ENCODE measurements around the gene CRACR2A.

The CRACR2A gene

GRCh38 chr12:3768911-3769447, 16.1 kb upstream of the CRACR2A start:
- Histone ChIP-seq H3K4me1 (ENCODE audit: control extremely low read depth in 1 of 4, control insufficient read depth in 4 of 4, insufficient read depth in 4 of 4, low read length in 3 of 4) (no peaks in the 10 kb centered on the region), H3K27me3 (replicated peaks in 2 of 5; ENCODE audit: control insufficient read depth in 4 of 5, insufficient read depth in 5 of 5, low read length in 4 of 5) (peaks cover 0 to 2% (median 0%) of the 10 kb centered on the region in 5 experiments), H3K27ac (ENCODE audit: insufficient read depth in 1 of 2, low read depth in 1 of 2, low read length in 2 of 2, poor library complexity in 1 of 2, severe bottlenecking in 2 of 2) (no peak overlapping the region), H3K4me3 (ENCODE audit: control insufficient read depth in 1 of 7, extremely low read depth in 1 of 7, insufficient read depth in 4 of 7, low read depth in 2 of 7, low read length in 6 of 7) (no peak overlapping the region), H3K9me3 (ENCODE audit: control extremely low read depth in 1 of 5, control insufficient read depth in 4 of 5, insufficient read depth in 2 of 5, low read depth in 1 of 5, low read length in 4 of 5) (no peaks in the 10 kb centered on the region), H3K36me3 (ENCODE audit: control insufficient read depth in 4 of 4, insufficient read depth in 4 of 4, low read length in 3 of 4) (no peaks in the 10 kb centered on the region)
- POLR2A ChIA-PET, result no interaction called here
- 100% methylated on average over 3 of the region's 3 CpGs for WGBS (ENCODE audit: insufficient coverage)
- CTCF ChIA-PET, result interaction anchor here (1.6 kb wide), 1 partner anchor 102 kb away, joined by 3 read pairs; no protein-coding TSS in a partner anchor
- no peak for DNase-seq

GRCh38 chr12:3761116-3761735, 8.3 kb upstream of the CRACR2A start:
- Histone ChIP-seq H3K27ac (ENCODE audit: insufficient read depth in 1 of 2, low read depth in 1 of 2, low read length in 2 of 2, poor library complexity in 1 of 2, severe bottlenecking in 2 of 2) (no peak overlapping the region), H3K9me3 (ENCODE audit: control extremely low read depth in 1 of 5, control insufficient read depth in 4 of 5, insufficient read depth in 2 of 5, low read depth in 1 of 5, low read length in 4 of 5) (no peaks in the 10 kb centered on the region), H3K4me3 (ENCODE audit: control insufficient read depth in 1 of 7, extremely low read depth in 1 of 7, insufficient read depth in 4 of 7, low read depth in 2 of 7, low read length in 6 of 7) (no peak overlapping the region), H3K4me1 (ENCODE audit: control extremely low read depth in 1 of 4, control insufficient read depth in 4 of 4, insufficient read depth in 4 of 4, low read length in 3 of 4) (no peaks in the 10 kb centered on the region), H3K36me3 (ENCODE audit: control insufficient read depth in 4 of 4, insufficient read depth in 4 of 4, low read length in 3 of 4) (no peaks in the 10 kb centered on the region), H3K27me3 (replicated peaks in 2 of 5; ENCODE audit: control insufficient read depth in 4 of 5, insufficient read depth in 5 of 5, low read length in 4 of 5) (no peaks in the 10 kb centered on the region)
- DNase-seq, result no peak
- POLR2A ChIA-PET, result no interaction called here
- CTCF ChIA-PET, result no interaction called here
- WGBS (ENCODE audit: insufficient coverage), result 100% methylated on average over 7 of the region's 7 CpGs

GRCh38 chr12:3759878-3760277, 7.0 kb upstream of the CRACR2A start:
- Histone ChIP-seq H3K4me1 (ENCODE audit: control extremely low read depth in 1 of 4, control insufficient read depth in 4 of 4, insufficient read depth in 4 of 4, low read length in 3 of 4) (no peaks in the 10 kb centered on the region), H3K9me3 (ENCODE audit: control extremely low read depth in 1 of 5, control insufficient read depth in 4 of 5, insufficient read depth in 2 of 5, low read depth in 1 of 5, low read length in 4 of 5) (no peaks in the 10 kb centered on the region), H3K27me3 (replicated peaks in 2 of 5; ENCODE audit: control insufficient read depth in 4 of 5, insufficient read depth in 5 of 5, low read length in 4 of 5) (no peaks in the 10 kb centered on the region), H3K36me3 (ENCODE audit: control insufficient read depth in 4 of 4, insufficient read depth in 4 of 4, low read length in 3 of 4) (no peaks in the 10 kb centered on the region), H3K27ac (ENCODE audit: insufficient read depth in 1 of 2, low read depth in 1 of 2, low read length in 2 of 2, poor library complexity in 1 of 2, severe bottlenecking in 2 of 2) (no peak overlapping the region), H3K4me3 (ENCODE audit: control insufficient read depth in 1 of 7, extremely low read depth in 1 of 7, insufficient read depth in 4 of 7, low read depth in 2 of 7, low read length in 6 of 7) (no peak overlapping the region)
- 34% methylated on average over 2 of the region's 2 CpGs for WGBS (ENCODE audit: insufficient coverage)
- peak in 2 of 3 donors; percentile 11 to 41 for DNase-seq
- ChIA-PET CTCF (no interaction called here), POLR2A (no interaction called here)

GRCh38 chr12:3757261-3757660, 4.4 kb upstream of the CRACR2A start:
- no peaks in the 10 kb centered on the region for H3K27me3 ChIP-seq (replicated peaks in 2 of 5; ENCODE audit: control insufficient read depth in 4 of 5, insufficient read depth in 5 of 5, low read length in 4 of 5)
- H3K27ac ChIP-seq (ENCODE audit: insufficient read depth in 1 of 2, low read depth in 1 of 2, low read length in 2 of 2, poor library complexity in 1 of 2, severe bottlenecking in 2 of 2), result no peak overlapping the region
- no peak overlapping the region for H3K4me3 ChIP-seq (ENCODE audit: control insufficient read depth in 1 of 7, extremely low read depth in 1 of 7, insufficient read depth in 4 of 7, low read depth in 2 of 7, low read length in 6 of 7)
- ChIA-PET CTCF (no interaction called here), POLR2A (no interaction called here)
- H3K4me1 ChIP-seq (ENCODE audit: control extremely low read depth in 1 of 4, control insufficient read depth in 4 of 4, insufficient read depth in 4 of 4, low read length in 3 of 4), result peaks cover 0 to 22% (median 16%) of the 10 kb centered on the region in 4 experiments
- WGBS (ENCODE audit: insufficient coverage), result 96% methylated on average over 2 of the region's 2 CpGs
- no peaks in the 10 kb centered on the region for H3K36me3 ChIP-seq (ENCODE audit: control insufficient read depth in 4 of 4, insufficient read depth in 4 of 4, low read length in 3 of 4)
- no peak for DNase-seq
- H3K9me3 ChIP-seq (ENCODE audit: control extremely low read depth in 1 of 5, control insufficient read depth in 4 of 5, insufficient read depth in 2 of 5, low read depth in 1 of 5, low read length in 4 of 5), result no peaks in the 10 kb centered on the region

- 100% methylated on average over 3 of the region's 3 CpGs for WGBS (ENCODE audit: insufficient coverage)
- Histone ChIP-seq H3K4me3 (ENCODE audit: control insufficient read depth in 1 of 7, extremely low read depth in 1 of 7, insufficient read depth in 4 of 7, low read depth in 2 of 7, low read length in 6 of 7) (no peak overlapping the region), H3K4me1 (ENCODE audit: control extremely low read depth in 1 of 4, control insufficient read depth in 4 of 4, insufficient read depth in 4 of 4, low read length in 3 of 4) (peaks cover 3 to 35% (median 24%) of the 10 kb centered on the region in 4 experiments), H3K9me3 (ENCODE audit: control extremely low read depth in 1 of 5, control insufficient read depth in 4 of 5, insufficient read depth in 2 of 5, low read depth in 1 of 5, low read length in 4 of 5) (no peaks in the 10 kb centered on the region), H3K36me3 (ENCODE audit: control insufficient read depth in 4 of 4, insufficient read depth in 4 of 4, low read length in 3 of 4) (no peaks in the 10 kb centered on the region), H3K27ac (ENCODE audit: insufficient read depth in 1 of 2, low read depth in 1 of 2, low read length in 2 of 2, poor library complexity in 1 of 2, severe bottlenecking in 2 of 2) (no peak overlapping the region), H3K27me3 (replicated peaks in 2 of 5; ENCODE audit: control insufficient read depth in 4 of 5, insufficient read depth in 5 of 5, low read length in 4 of 5) (no peaks in the 10 kb centered on the region)
- CTCF ChIA-PET, result no interaction called here
- POLR2A ChIA-PET, result no interaction called here
- DNase-seq, result no peak
These were observed 3.0 kb upstream of the CRACR2A start for GRCh38 chr12:3755898-3756297.

GRCh38 chr12:3753544-3754284, 805 bp upstream of the CRACR2A start:
- Histone ChIP-seq H3K4me1 (ENCODE audit: control extremely low read depth in 1 of 4, control insufficient read depth in 4 of 4, insufficient read depth in 4 of 4, low read length in 3 of 4) (peaks cover 5 to 35% (median 26%) of the 10 kb centered on the region in 4 experiments), H3K27me3 (replicated peaks in 2 of 5; ENCODE audit: control insufficient read depth in 4 of 5, insufficient read depth in 5 of 5, low read length in 4 of 5) (no peaks in the 10 kb centered on the region), H3K36me3 (ENCODE audit: control insufficient read depth in 4 of 4, insufficient read depth in 4 of 4, low read length in 3 of 4) (peaks cover 0 to 5% (median under 1%) of the 10 kb centered on the region in 4 experiments), H3K27ac (ENCODE audit: insufficient read depth in 1 of 2, low read depth in 1 of 2, low read length in 2 of 2, poor library complexity in 1 of 2, severe bottlenecking in 2 of 2) (peak overlapping the region; percentile 33 to 80), H3K9me3 (ENCODE audit: control extremely low read depth in 1 of 5, control insufficient read depth in 4 of 5, insufficient read depth in 2 of 5, low read depth in 1 of 5, low read length in 4 of 5) (no peaks in the 10 kb centered on the region), H3K4me3 (ENCODE audit: control insufficient read depth in 1 of 7, extremely low read depth in 1 of 7, insufficient read depth in 4 of 7, low read depth in 2 of 7, low read length in 6 of 7) (peak overlapping the region in 6 of 7 experiments; percentile 59 to 86 (median 78))
- CTCF ChIA-PET, result interaction anchor here (1.2 to 1.3 kb wide), 2 partner anchors 10 to 24 kb away, joined by 4 to 5 read pairs; no protein-coding TSS in a partner anchor
- POLR2A ChIA-PET, result no interaction called here
- DNase-seq, result peak; percentile 7 to 54 (median 48)
- 53% methylated on average over 8 of the region's 9 CpGs for WGBS (ENCODE audit: insufficient coverage)
